NT2/D1 (cell line): Measurements from ENCODE around the gene GSTM2.

Experiments used
- DNase-seq: peaks from one replicate; pipeline ENCODE4 v3.0.0-alpha.2; 2011; ENCODE audit warnings: low read depth, low spot score
- H3K27me3 ChIP-seq: 2 replicates; pipeline ENCODE4 v1.6.0; 2011; ENCODE audit warnings: mild to moderate bottlenecking; ENCODE audit not compliant: insufficient read length, insufficient read depth
- H3K36me3 ChIP-seq: 2 replicates; pipeline ENCODE4 v1.6.1; 2011; ENCODE audit warnings: mild to moderate bottlenecking, low read length, mixed read lengths; ENCODE audit not compliant: insufficient read depth, insufficient read length
- H3K4me1 ChIP-seq: 2 replicates; pipeline ENCODE4 v1.5.1; 2011; ENCODE audit not compliant: insufficient read depth, insufficient read length
- H3K4me3 ChIP-seq: 2 replicates; pipeline ENCODE4 v1.5.1; 2011; ENCODE audit warnings: low read depth; ENCODE audit not compliant: insufficient read length
- H3K9ac ChIP-seq: 2 replicates; pipeline ENCODE4 v1.6.0; 2011; ENCODE audit warnings: low read depth; ENCODE audit not compliant: insufficient read length
- H3K9me3 ChIP-seq: 2 replicates; pipeline ENCODE4 v1.5.1; 2011; ENCODE audit warnings: mild to moderate bottlenecking, low read length; ENCODE audit not compliant: insufficient read depth
- SUZ12 ChIP-seq: IDR thresholded peaks from 2 replicates; pipeline ENCODE4 v1.6.1; 2011; ENCODE audit not compliant: insufficient read length, insufficient read depth; ENCODE audit errors: extremely low read depth
- YY1 ChIP-seq: IDR thresholded peaks from 2 replicates; pipeline ENCODE4 v1.6.1; 2011; ENCODE audit not compliant: insufficient read length, insufficient read depth
- ZNF274 ChIP-seq: IDR thresholded peaks from 2 replicates; pipeline ENCODE4 v1.6.1; 2011; ENCODE audit warnings: mild to moderate bottlenecking, low read depth, low read length

GSTM2 gene

GRCh38 chr1:109637446-109637845, 30.4 kb upstream of the GSTM2 start:
- no peak overlapping the region for H3K4me3 ChIP-seq
- H3K36me3 ChIP-seq = peaks cover 4% of the 10 kb centered on the region
- H3K27me3 ChIP-seq = peaks cover 6% of the 10 kb centered on the region
- H3K9me3 ChIP-seq = no peaks in the 10 kb centered on the region
- no peak for TF ChIP-seq SUZ12
- no peak for TF ChIP-seq YY1
- no peak for TF ChIP-seq ZNF274
- no peak overlapping the region for H3K9ac ChIP-seq
- DNase-seq = no peak
- peaks cover 19% of the 10 kb centered on the region for H3K4me1 ChIP-seq

GRCh38 chr1:109639063-109639840, 28.6 kb upstream of the GSTM2 start:
- no peak overlapping the region for H3K4me3 ChIP-seq
- peaks cover 22% of the 10 kb centered on the region for H3K4me1 ChIP-seq
- H3K9me3 ChIP-seq = no peaks in the 10 kb centered on the region
- DNase-seq = no peak
- peaks cover 16% of the 10 kb centered on the region for H3K27me3 ChIP-seq
- TF ChIP-seq YY1 (no peak), ZNF274 (no peak), SUZ12 (no peak)
- H3K9ac ChIP-seq = no peak overlapping the region
- H3K36me3 ChIP-seq = no peaks in the 10 kb centered on the region

- H3K9ac ChIP-seq = no peak overlapping the region
- H3K4me1 ChIP-seq = peaks cover 25% of the 10 kb centered on the region
- no peaks in the 10 kb centered on the region for H3K9me3 ChIP-seq
- peaks cover 16% of the 10 kb centered on the region for H3K27me3 ChIP-seq
- no peak overlapping the region for H3K4me3 ChIP-seq
- no peak for DNase-seq
- H3K36me3 ChIP-seq = no peaks in the 10 kb centered on the region
- TF ChIP-seq ZNF274 = no peak
- no peak for TF ChIP-seq YY1
- no peak for TF ChIP-seq SUZ12
Observed at GRCh38 chr1:109639841-109640184, 28.0 kb upstream of the GSTM2 start.

- Histone ChIP-seq H3K9ac (no peak overlapping the region), H3K9me3 (no peaks in the 10 kb centered on the region), H3K36me3 (no peaks in the 10 kb centered on the region), H3K4me3 (no peak overlapping the region), H3K4me1 (peaks cover 26% of the 10 kb centered on the region), H3K27me3 (peaks cover 16% of the 10 kb centered on the region)
- TF ChIP-seq YY1 (no peak), SUZ12 (no peak), ZNF274 (no peak)
- peak; percentile 76 for DNase-seq
Observed at GRCh38 chr1:109640285-109640865, 27.5 kb upstream of the GSTM2 start.

- H3K27me3 ChIP-seq = peaks cover 16% of the 10 kb centered on the region
- TF ChIP-seq SUZ12 (no peak), ZNF274 (no peak), YY1 (no peak)
- no peak overlapping the region for H3K4me3 ChIP-seq
- no peak for DNase-seq
- H3K4me1 ChIP-seq = peaks cover 26% of the 10 kb centered on the region
- H3K36me3 ChIP-seq = no peaks in the 10 kb centered on the region
- no peak overlapping the region for H3K9ac ChIP-seq
- no peaks in the 10 kb centered on the region for H3K9me3 ChIP-seq
Observed at GRCh38 chr1:109641078-109641740, 26.6 kb upstream of the GSTM2 start.

- H3K4me1 ChIP-seq = peaks cover 21% of the 10 kb centered on the region
- H3K27me3 ChIP-seq = peaks cover 16% of the 10 kb centered on the region
- H3K4me3 ChIP-seq = no peak overlapping the region
- no peaks in the 10 kb centered on the region for H3K9me3 ChIP-seq
- no peaks in the 10 kb centered on the region for H3K36me3 ChIP-seq
- no peak overlapping the region for H3K9ac ChIP-seq
- TF ChIP-seq SUZ12 (no peak), YY1 (no peak), ZNF274 (no peak)
- no peak for DNase-seq
Observed at GRCh38 chr1:109641861-109642260, 26.0 kb upstream of the GSTM2 start.

GRCh38 chr1:109642626-109643025, 25.2 kb upstream of the GSTM2 start:
- H3K9me3 ChIP-seq = no peaks in the 10 kb centered on the region
- no peaks in the 10 kb centered on the region for H3K36me3 ChIP-seq
- no peak for TF ChIP-seq YY1
- H3K4me3 ChIP-seq = no peak overlapping the region
- no peak for DNase-seq
- peaks cover 21% of the 10 kb centered on the region for H3K4me1 ChIP-seq
- H3K27me3 ChIP-seq = peaks cover 16% of the 10 kb centered on the region
- H3K9ac ChIP-seq = no peak overlapping the region
